Hepatocyte (in vitro differentiated cells): ENCODE data around the gene GAD1. TPM values are rescaled to one million over a fixed set of nuclear protein-coding genes. Genes with fewer than 3 reads are reported as not detected.
A peak's percentile ranks its signal among the peaks of the same experiment; 100 is the strongest.

Experiments
- DNase-seq: peaks from one replicate; pipeline ENCODE4 v3.0.0-alpha.2; 2016; ENCODE audit warnings: low spot score
- H2AFZ ChIP-seq: fragments of 200-600 bp; sonication (generic); 2 replicates; pipeline ENCODE4 v1.6.0; 2016; ENCODE audit warnings: antibody characterized with exemption, mild to moderate bottlenecking
- H3K27ac ChIP-seq: fragments of 200-600 bp; sonication (generic); 2 replicates; pipeline ENCODE4 v1.5.1; 2016; ENCODE audit warnings: mild to moderate bottlenecking
- H3K27me3 ChIP-seq: fragments of 200-600 bp; sonication (generic); 2 replicates; pipeline ENCODE4 v1.6.1; 2016
- H3K36me3 ChIP-seq: fragments of 200-600 bp; sonication (generic); replicated peaks from 2 replicates; pipeline ENCODE4 v1.5.1; 2016; ENCODE audit warnings: low read depth; ENCODE audit not compliant: insufficient read depth
- H3K4me1 ChIP-seq: fragments of 200-600 bp; sonication (generic); 2 replicates; pipeline ENCODE4 v1.5.1; 2016; ENCODE audit warnings: mild to moderate bottlenecking, moderate library complexity; ENCODE audit not compliant: insufficient read depth
- H3K4me2 ChIP-seq: fragments of 200-600 bp; sonication (generic); 2 replicates; pipeline ENCODE4 v1.6.0; 2016
- H3K4me3 ChIP-seq: fragments of 200-600 bp; sonication (generic); 2 replicates; pipeline ENCODE4 v1.5.1; 2016; ENCODE audit warnings: mild to moderate bottlenecking
- H3K79me2 ChIP-seq: fragments of 200-600 bp; sonication (generic); 2 replicates; pipeline ENCODE4 v1.6.0; 2017; ENCODE audit warnings: mild to moderate bottlenecking
- H3K9me2 ChIP-seq: fragments of 200-600 bp; sonication (generic); replicated peaks from 2 replicates; pipeline ENCODE4 v1.6.0; 2017; ENCODE audit warnings: mild to moderate bottlenecking; ENCODE audit not compliant: insufficient read depth
- H3K9me3 ChIP-seq: fragments of 200-600 bp; sonication (generic); 2 replicates; pipeline ENCODE4 v1.5.1; 2016; ENCODE audit warnings: low read depth, mild to moderate bottlenecking
- H4K20me1 ChIP-seq: fragments of 200-600 bp; sonication (generic); 2 replicates; pipeline ENCODE4 v1.6.0; 2016; ENCODE audit warnings: mild to moderate bottlenecking; ENCODE audit not compliant: insufficient read depth, poor library complexity, severe bottlenecking
- CTCF ChIP-seq: fragments of 200-600 bp; sonication (generic); IDR thresholded peaks from 2 replicates; pipeline ENCODE4 v1.5.1; 2016; ENCODE audit warnings: antibody characterized with exemption, mild to moderate bottlenecking; ENCODE audit not compliant: poor library complexity
- EZH2 ChIP-seq: fragments of 200-600 bp; sonication (generic); IDR thresholded peaks from 2 replicates; pipeline ENCODE4 v1.6.1; 2016; ENCODE audit warnings: antibody characterized with exemption, mild to moderate bottlenecking, borderline replicate concordance
- EZH2phosphoT487 ChIP-seq: fragments of 200-600 bp; sonication (generic); IDR thresholded peaks from one replicate; pipeline ENCODE4 v1.6.1; 2018; ENCODE audit warnings: antibody characterized with exemption, mild to moderate bottlenecking, low read depth, moderate library complexity; ENCODE audit not compliant: unreplicated experiment, severe bottlenecking
- WGBS: methylation state at CpG from one replicate; pipeline ENCODE4 v1.1.6; 2016; ENCODE audit warnings: low lambda C conversion rate; ENCODE audit errors: missing lambda C conversion rate; 5-methylcytosine and 5-hydroxymethylcytosine counted together
- polyA plus RNA-seq: library from polyadenylated mRNA; unstranded; fragments of >200 nt; fragmentation: Nextera tagmentation; extraction: Ambion mirVana; gene quantifications from 2 replicates; pipeline ENCODE4 v1.2.1, GENCODE V29; 2016
- total RNA-seq: library from RNA; depleted of rRNA; stranded (reverse); fragments of >200 nt; gene quantifications from 2 replicates; pipeline ENCODE4 v1.2.3, GENCODE V29; 2014

The GAD1 gene
- total and polyA plus RNA-seq, 2 experiments from 2014 or later, result 0.50 to 1.1 TPM

- 16% methylated on average over 31 of the region's 31 CpGs for WGBS
- Histone ChIP-seq H3K36me3 (no peaks in the 10 kb centered on the region), H3K4me1 (peaks cover 28% of the 10 kb centered on the region), H3K9me2 (no peaks in the 10 kb centered on the region), H3K4me2 (no peak overlapping the region), H3K79me2 (no peaks in the 10 kb centered on the region), H4K20me1 (no peaks in the 10 kb centered on the region), H2AFZ (no peak overlapping the region), H3K9me3 (no peaks in the 10 kb centered on the region), H3K27ac (no peak overlapping the region), H3K27me3 (peaks cover 60% of the 10 kb centered on the region), H3K4me3 (no peak overlapping the region)
- no peak for TF ChIP-seq EZH2
- no peak for TF ChIP-seq CTCF
- TF ChIP-seq EZH2phosphoT487, result peak; percentile 52
- no peak for DNase-seq
Measured at GRCh38 chr2:170814533-170815230, 2.0 kb upstream of the GAD1 start.

- peak overlapping the region; percentile 90 for H3K4me2 ChIP-seq
- H3K9me2 ChIP-seq, result no peaks in the 10 kb centered on the region
- H3K9me3 ChIP-seq, result no peaks in the 10 kb centered on the region
- no peaks in the 10 kb centered on the region for H3K36me3 ChIP-seq
- H3K27me3 ChIP-seq, result peaks cover 66% of the 10 kb centered on the region
- WGBS, result 8% methylated on average over 19 of the region's 19 CpGs
- no peak overlapping the region for H3K27ac ChIP-seq
- TF ChIP-seq CTCF (no peak), EZH2 (no peak), EZH2phosphoT487 (no peak)
- H2AFZ ChIP-seq, result no peak overlapping the region
- H4K20me1 ChIP-seq, result no peaks in the 10 kb centered on the region
- no peak overlapping the region for H3K4me3 ChIP-seq
- H3K4me1 ChIP-seq, result peaks cover 28% of the 10 kb centered on the region
- no peaks in the 10 kb centered on the region for H3K79me2 ChIP-seq
- DNase-seq, result no peak
Measured at GRCh38 chr2:170815311-170815710, 1.4 kb upstream of the GAD1 start.

- no peaks in the 10 kb centered on the region for H4K20me1 ChIP-seq
- H3K36me3 ChIP-seq, result no peaks in the 10 kb centered on the region
- H3K27me3 ChIP-seq, result peaks cover 72% of the 10 kb centered on the region
- DNase-seq, result peak; percentile 89
- 2% methylated on average over 52 of the region's 52 CpGs for WGBS
- peak overlapping the region; percentile 44 for H3K4me3 ChIP-seq
- peak overlapping the region; percentile 90 for H3K4me2 ChIP-seq
- peaks cover 34% of the 10 kb centered on the region for H3K4me1 ChIP-seq
- no peaks in the 10 kb centered on the region for H3K9me3 ChIP-seq
- H3K79me2 ChIP-seq, result no peaks in the 10 kb centered on the region
- H2AFZ ChIP-seq, result no peak overlapping the region
- no peaks in the 10 kb centered on the region for H3K9me2 ChIP-seq
- H3K27ac ChIP-seq, result no peak overlapping the region
- no peak for TF ChIP-seq EZH2
- peak; percentile 95 for TF ChIP-seq CTCF
Measured at GRCh38 chr2:170815746-170816503, 762 bp upstream of the GAD1 start.
